Measurements from ENCODE around the gene CCDC127. TPM values are rescaled to one million over a fixed set of nuclear protein-coding genes. Genes with fewer than 3 reads are reported as not detected.

Gene CCDC127
- total and polyA plus RNA-seq, 2 of the 13 experiments (the other 11 are each of a cell fraction or from before 2014, with no cell fraction given) = 2.9 to 4.3 TPM

DNA sequence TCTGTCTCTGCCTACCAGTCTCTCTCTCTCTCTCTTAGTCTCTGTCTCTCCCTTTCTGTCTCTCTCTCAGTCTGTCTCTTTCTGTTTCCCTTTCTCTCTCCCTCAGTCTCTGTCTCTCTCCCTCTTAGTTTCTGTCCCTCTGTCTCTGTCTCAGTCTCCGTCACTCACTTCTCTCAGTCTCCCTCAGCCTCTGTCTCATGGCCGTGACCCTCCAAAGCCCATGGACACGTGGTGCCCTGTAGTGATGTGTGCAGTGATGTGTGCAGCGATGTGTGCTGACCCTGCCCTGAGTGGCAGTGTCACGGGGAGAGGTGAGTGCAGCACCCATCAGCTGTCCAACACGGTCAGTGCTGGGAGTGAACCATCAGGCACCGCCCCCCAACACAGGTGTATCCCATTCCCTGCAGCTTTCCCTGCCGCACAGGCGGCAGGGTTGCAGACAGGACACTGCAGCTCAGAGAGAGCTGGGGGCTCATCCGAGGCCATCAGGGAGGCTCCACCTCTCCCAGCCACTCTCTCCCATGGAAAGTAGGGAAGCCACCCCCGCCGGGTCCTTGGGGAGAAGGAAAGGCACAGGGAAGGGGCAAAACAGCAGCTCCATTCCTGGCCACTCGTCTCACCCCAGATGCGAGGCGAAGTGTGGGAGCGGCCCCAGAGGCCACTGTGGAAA lies 27.5 kb downstream of the CCDC127 start (continued):
- TF ChIP-seq, protein P1, sequence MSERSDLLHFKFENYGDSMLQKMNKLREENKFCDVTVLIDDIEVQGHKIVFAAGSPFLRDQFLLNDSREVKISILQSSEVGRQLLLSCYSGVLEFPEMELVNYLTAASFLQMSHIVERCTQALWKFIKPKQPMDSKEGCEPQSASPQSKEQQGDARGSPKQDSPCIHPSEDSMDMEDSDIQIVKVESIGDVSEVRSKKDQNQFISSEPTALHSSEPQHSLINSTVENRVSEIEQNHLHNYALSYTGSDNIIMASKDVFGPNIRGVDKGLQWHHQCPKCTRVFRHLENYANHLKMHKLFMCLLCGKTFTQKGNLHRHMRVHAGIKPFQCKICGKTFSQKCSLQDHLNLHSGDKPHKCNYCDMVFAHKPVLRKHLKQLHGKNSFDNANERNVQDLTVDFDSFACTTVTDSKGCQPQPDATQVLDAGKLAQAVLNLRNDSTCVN (CRISPR knock-in tag; IDR thresholded peaks at IDR 0.05; ENCODE audit: borderline replicate concordance) = no peak
- no peak for TF ChIP-seq ZNF251 (CRISPR knock-in tag; IDR thresholded peaks at IDR 0.05)
- peak; percentile 72 for TF ChIP-seq ZNF282 (IDR thresholded peaks at IDR 0.05; ENCODE audit: partially characterized antibody)

DNA sequence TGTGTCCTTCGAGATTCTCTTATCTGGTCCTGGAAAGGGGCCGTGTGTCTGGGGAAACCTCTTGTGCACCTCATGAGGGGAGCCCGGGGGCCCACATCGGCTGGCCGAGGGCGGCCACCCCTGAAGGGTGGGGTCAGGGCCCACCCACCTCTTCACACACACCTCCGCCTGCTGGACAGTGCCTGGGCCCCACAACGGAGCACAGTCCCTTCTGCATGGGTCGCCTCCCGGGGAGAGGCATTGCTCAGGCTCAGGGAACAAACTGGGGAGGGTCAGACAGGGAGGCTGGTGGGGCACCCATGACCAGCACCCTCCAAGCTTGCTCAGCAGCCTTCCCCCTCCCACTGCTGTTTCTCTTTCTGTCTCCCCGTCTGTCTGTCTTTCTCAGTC lies 28.0 kb downstream of the CCDC127 start:
- Histone ChIP-seq H3K4me1 (ENCODE audit: insufficient read depth, low read length) (peaks cover 23% of the 10 kb centered on the region), H2AFZ (ENCODE audit: low read length) (no peak overlapping the region), H3K9ac (ENCODE audit: insufficient read depth, low read depth, low read length) (no peak overlapping the region), H3K4me3 (replicated peaks in 1 of 3; ENCODE audit: insufficient read depth in 1 of 3, low read depth in 2 of 3, low read length in 3 of 3) (no peak overlapping the region; a peak in 1 of 6 replicates), H3K27ac (ENCODE audit: extremely low read length, insufficient read depth, low read length) (no peak overlapping the region), H3K79me2 (ENCODE audit: insufficient read depth, low read length) (no peaks in the 10 kb centered on the region), H3K27me3 (ENCODE audit: control insufficient read depth in 1 of 2, insufficient read depth in 2 of 2, low read length in 2 of 2) (peaks cover 0 to 15% of the 10 kb centered on the region in 2 experiments; a peak in 1 of 5 replicates), H3K36me3 (replicated peaks in 1 of 2; ENCODE audit: control insufficient read depth in 1 of 2, insufficient read depth in 2 of 2, low read length in 2 of 2) (no peaks in the 10 kb centered on the region), H3K9me3 (ENCODE audit: low read length) (no peaks in the 10 kb centered on the region), H3K4me2 (ENCODE audit: low read depth, low read length) (no peak overlapping the region), H4K20me1 (ENCODE audit: insufficient read depth, low read length) (no peaks in the 10 kb centered on the region)
- DNase-seq (ENCODE audit: low spot score) (no peak), FAIRE-seq (no peak), ATAC-seq (peak; percentile 18)
- intact Hi-C loops (cut with micrococcal nuclease; ENCODE audit: unreplicated experiment) = loop anchor here (2.0 kb wide), 1 partner anchor 29 kb away; the partner anchor contains the start of genes CCDC127 and SDHA
- CTCF ChIA-PET (ENCODE audit: low intra/inter-chr PET ratio, low total read pairs) = no interaction called here
- no TSS peak for BruUV-seq (replicated peaks)
- in situ Hi-C loops (cut with HindIII; ENCODE audit: extremely low pct_ligation_motif_present, low pct_unique_long_range_greater_than_20kb) = no loop called here
- POLR2A ChIA-PET = no interaction called here
- 16% methylated on average over 3 of the region's 11 CpGs for WGBS (ENCODE audit: low lambda C conversion rate)
- TF ChIP-seq, protein P2, sequence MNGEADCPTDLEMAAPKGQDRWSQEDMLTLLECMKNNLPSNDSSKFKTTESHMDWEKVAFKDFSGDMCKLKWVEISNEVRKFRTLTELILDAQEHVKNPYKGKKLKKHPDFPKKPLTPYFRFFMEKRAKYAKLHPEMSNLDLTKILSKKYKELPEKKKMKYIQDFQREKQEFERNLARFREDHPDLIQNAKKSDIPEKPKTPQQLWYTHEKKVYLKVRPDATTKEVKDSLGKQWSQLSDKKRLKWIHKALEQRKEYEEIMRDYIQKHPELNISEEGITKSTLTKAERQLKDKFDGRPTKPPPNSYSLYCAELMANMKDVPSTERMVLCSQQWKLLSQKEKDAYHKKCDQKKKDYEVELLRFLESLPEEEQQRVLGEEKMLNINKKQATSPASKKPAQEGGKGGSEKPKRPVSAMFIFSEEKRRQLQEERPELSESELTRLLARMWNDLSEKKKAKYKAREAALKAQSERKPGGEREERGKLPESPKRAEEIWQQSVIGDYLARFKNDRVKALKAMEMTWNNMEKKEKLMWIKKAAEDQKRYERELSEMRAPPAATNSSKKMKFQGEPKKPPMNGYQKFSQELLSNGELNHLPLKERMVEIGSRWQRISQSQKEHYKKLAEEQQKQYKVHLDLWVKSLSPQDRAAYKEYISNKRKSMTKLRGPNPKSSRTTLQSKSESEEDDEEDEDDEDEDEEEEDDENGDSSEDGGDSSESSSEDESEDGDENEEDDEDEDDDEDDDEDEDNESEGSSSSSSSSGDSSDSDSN (CRISPR knock-in tag; IDR thresholded peaks at IDR 0.05) = no peak
- TF ChIP-seq LCORL (IDR thresholded peaks at IDR 0.05) = no peak
- no peak for TF ChIP-seq LCORL (CRISPR knock-in tag; IDR thresholded peaks at IDR 0.05)
- TF ChIP-seq ZNF670 (CRISPR knock-in tag; IDR thresholded peaks at IDR 0.05; ENCODE audit: borderline replicate concordance) = no peak
- no peak for TF ChIP-seq NFE2L2 (IDR thresholded peaks at IDR 0.05; ENCODE audit: low read length)
- TF ChIP-seq KDM4B (CRISPR knock-in tag; IDR thresholded peaks at IDR 0.05) = no peak
- TF ChIP-seq, protein P3, sequence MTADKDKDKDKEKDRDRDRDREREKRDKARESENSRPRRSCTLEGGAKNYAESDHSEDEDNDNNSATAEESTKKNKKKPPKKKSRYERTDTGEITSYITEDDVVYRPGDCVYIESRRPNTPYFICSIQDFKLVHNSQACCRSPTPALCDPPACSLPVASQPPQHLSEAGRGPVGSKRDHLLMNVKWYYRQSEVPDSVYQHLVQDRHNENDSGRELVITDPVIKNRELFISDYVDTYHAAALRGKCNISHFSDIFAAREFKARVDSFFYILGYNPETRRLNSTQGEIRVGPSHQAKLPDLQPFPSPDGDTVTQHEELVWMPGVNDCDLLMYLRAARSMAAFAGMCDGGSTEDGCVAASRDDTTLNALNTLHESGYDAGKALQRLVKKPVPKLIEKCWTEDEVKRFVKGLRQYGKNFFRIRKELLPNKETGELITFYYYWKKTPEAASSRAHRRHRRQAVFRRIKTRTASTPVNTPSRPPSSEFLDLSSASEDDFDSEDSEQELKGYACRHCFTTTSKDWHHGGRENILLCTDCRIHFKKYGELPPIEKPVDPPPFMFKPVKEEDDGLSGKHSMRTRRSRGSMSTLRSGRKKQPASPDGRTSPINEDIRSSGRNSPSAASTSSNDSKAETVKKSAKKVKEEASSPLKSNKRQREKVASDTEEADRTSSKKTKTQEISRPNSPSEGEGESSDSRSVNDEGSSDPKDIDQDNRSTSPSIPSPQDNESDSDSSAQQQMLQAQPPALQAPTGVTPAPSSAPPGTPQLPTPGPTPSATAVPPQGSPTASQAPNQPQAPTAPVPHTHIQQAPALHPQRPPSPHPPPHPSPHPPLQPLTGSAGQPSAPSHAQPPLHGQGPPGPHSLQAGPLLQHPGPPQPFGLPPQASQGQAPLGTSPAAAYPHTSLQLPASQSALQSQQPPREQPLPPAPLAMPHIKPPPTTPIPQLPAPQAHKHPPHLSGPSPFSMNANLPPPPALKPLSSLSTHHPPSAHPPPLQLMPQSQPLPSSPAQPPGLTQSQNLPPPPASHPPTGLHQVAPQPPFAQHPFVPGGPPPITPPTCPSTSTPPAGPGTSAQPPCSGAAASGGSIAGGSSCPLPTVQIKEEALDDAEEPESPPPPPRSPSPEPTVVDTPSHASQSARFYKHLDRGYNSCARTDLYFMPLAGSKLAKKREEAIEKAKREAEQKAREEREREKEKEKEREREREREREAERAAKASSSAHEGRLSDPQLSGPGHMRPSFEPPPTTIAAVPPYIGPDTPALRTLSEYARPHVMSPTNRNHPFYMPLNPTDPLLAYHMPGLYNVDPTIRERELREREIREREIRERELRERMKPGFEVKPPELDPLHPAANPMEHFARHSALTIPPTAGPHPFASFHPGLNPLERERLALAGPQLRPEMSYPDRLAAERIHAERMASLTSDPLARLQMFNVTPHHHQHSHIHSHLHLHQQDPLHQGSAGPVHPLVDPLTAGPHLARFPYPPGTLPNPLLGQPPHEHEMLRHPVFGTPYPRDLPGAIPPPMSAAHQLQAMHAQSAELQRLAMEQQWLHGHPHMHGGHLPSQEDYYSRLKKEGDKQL (CRISPR knock-in tag; IDR thresholded peaks at IDR 0.05; ENCODE audit: low read depth) = no peak
- no peak for TF ChIP-seq PHF21A (CRISPR knock-in tag; IDR thresholded peaks at IDR 0.05)
- no peak for TF ChIP-seq XRCC5 (optimal IDR thresholded peaks at IDR 0.05; ENCODE audit: low read length)
- TF ChIP-seq EEA1 (CRISPR knock-in tag; IDR thresholded peaks at IDR 0.05; ENCODE audit: borderline replicate concordance) = no peak
- TF ChIP-seq HOXA5 (CRISPR knock-in tag; IDR thresholded peaks at IDR 0.05) = no peak
- no peak for TF ChIP-seq ERF (CRISPR knock-in tag; IDR thresholded peaks at IDR 0.05)
- no peak for TF ChIP-seq PHB2 (IDR thresholded peaks at IDR 0.05; ENCODE audit: partially characterized antibody)

Data from HepG2 (cell line).